DND-41 (cell line): ENCODE data around the gene CD80.

Experiments used
- ATAC-seq: fragments of 200-7000 bp; cut with Tn5 transposase; 3 replicates; pipeline ENCODE4 v1.9.1; 2021; ENCODE audit warnings: low read depth; ENCODE audit not compliant: insufficient read depth
- DNase-seq: peaks from one replicate; pipeline ENCODE4 v3.0.0-alpha.2; 2020
- H2AFZ ChIP-seq: 2 replicates; pipeline ENCODE4 v1.6.0; 2012; ENCODE audit warnings: low read depth, low read length
- H3K27ac ChIP-seq: 2 replicates; pipeline ENCODE4 v1.5.1; 2012; ENCODE audit warnings: low read length, inconsistent platforms
- H3K27me3 ChIP-seq: fragments of 200-600 bp; sonication (generic); 2 replicates; pipeline ENCODE4 v1.6.0; 2012; ENCODE audit warnings: low read length, mild to moderate bottlenecking, inconsistent platforms; ENCODE audit not compliant: insufficient read depth, poor library complexity
- H3K36me3 ChIP-seq: 2 replicates; pipeline ENCODE4 v1.5.1; 2012; ENCODE audit warnings: low read length, inconsistent platforms; ENCODE audit not compliant: insufficient read depth
- H3K4me1 ChIP-seq: 2 replicates; pipeline ENCODE4 v1.5.1; 2012; ENCODE audit warnings: mild to moderate bottlenecking, low read length; ENCODE audit not compliant: insufficient read depth
- H3K4me2 ChIP-seq: 2 replicates; pipeline ENCODE4 v1.6.0; 2012; ENCODE audit warnings: mild to moderate bottlenecking, moderate library complexity, low read length, inconsistent platforms; ENCODE audit not compliant: insufficient read depth
- H3K4me3 ChIP-seq, 2 experiments: fragments of 200-600 bp in 1 of 2; shearing (Covaris generic) in 1 of 2; 2 replicates each; pipeline ENCODE4 v1.5.1; 2012 to 2016; ENCODE audit warnings: inconsistent platforms in 2 of 2, low read length in 2 of 2, mild to moderate bottlenecking in 2 of 2, low read depth in 1 of 2, moderate library complexity in 1 of 2
- H3K79me2 ChIP-seq: 2 replicates; pipeline ENCODE4 v1.6.0; 2012; ENCODE audit warnings: low read length, inconsistent platforms; ENCODE audit not compliant: insufficient read depth
- H3K9ac ChIP-seq: 2 replicates; pipeline ENCODE4 v1.6.0; 2012; ENCODE audit warnings: low read depth, mild to moderate bottlenecking, inconsistent platforms, low read length, moderate library complexity
- H3K9me3 ChIP-seq: 2 replicates; pipeline ENCODE4 v1.5.1; 2012; ENCODE audit warnings: low read length, moderate library complexity, mild to moderate bottlenecking, inconsistent platforms; ENCODE audit not compliant: insufficient read depth, severe bottlenecking
- H4K20me1 ChIP-seq: 2 replicates; pipeline ENCODE4 v1.6.0; 2012; ENCODE audit warnings: low read length; ENCODE audit not compliant: insufficient read depth
- EZH2 ChIP-seq: IDR thresholded peaks from 3 replicates; pipeline ENCODE4 v1.6.1; 2012; ENCODE audit warnings: borderline replicate concordance, low read depth, mild to moderate bottlenecking, moderate library complexity, low read length, inconsistent platforms; ENCODE audit not compliant: severe bottlenecking
- TF ChIP-seq, protein P1 (sequence below): IDR thresholded peaks from 2 replicates; pipeline ENCODE4 v1.5.1; 2012; ENCODE audit warnings: borderline replicate concordance, low read length, moderate library complexity, mild to moderate bottlenecking; ENCODE audit not compliant: poor library complexity, severe bottlenecking; ENCODE audit errors: extremely low read depth

The CD80 gene

DNA sequence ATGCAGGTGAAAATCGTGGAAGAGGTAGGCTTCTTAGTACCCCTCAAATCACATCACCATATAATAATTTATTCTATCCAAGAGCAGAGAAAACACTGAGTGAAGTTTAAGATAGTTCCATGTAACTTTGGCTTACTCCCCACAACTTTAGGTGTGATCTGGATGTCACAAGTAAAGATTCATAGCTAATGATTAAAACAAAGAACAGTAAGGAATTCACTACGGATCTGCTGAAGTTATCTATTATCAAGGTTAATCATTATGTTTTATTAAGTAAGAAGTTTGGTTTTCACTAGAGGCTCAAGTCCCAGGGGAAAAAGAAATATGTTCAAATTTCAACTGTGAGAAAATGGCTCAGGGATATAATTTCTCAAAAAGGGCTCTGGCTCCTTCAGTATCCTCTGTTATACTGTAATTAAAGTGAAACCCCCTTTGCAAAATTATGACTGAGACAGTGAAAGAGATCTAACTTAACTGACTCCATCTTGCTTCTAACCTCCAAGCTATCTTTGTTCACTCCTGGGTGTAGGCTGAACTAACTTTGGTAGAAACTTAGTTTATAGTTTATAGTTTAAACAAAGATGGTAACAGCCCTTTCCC lies 17.1 kb downstream of the CD80 start:
- Histone ChIP-seq H3K4me1 (no peaks in the 10 kb centered on the region), H2AFZ (no peak overlapping the region), H3K27ac (no peak overlapping the region), H3K4me3 (no peak overlapping the region), H3K9me3 (no peaks in the 10 kb centered on the region), H3K79me2 (no peaks in the 10 kb centered on the region), H3K27me3 (no peaks in the 10 kb centered on the region), H3K36me3 (no peaks in the 10 kb centered on the region), H3K4me2 (no peak overlapping the region), H3K9ac (no peak overlapping the region), H4K20me1 (no peaks in the 10 kb centered on the region)
- ATAC-seq, result no peak
- no peak for TF ChIP-seq EZH2
- TF ChIP-seq, protein P1, sequence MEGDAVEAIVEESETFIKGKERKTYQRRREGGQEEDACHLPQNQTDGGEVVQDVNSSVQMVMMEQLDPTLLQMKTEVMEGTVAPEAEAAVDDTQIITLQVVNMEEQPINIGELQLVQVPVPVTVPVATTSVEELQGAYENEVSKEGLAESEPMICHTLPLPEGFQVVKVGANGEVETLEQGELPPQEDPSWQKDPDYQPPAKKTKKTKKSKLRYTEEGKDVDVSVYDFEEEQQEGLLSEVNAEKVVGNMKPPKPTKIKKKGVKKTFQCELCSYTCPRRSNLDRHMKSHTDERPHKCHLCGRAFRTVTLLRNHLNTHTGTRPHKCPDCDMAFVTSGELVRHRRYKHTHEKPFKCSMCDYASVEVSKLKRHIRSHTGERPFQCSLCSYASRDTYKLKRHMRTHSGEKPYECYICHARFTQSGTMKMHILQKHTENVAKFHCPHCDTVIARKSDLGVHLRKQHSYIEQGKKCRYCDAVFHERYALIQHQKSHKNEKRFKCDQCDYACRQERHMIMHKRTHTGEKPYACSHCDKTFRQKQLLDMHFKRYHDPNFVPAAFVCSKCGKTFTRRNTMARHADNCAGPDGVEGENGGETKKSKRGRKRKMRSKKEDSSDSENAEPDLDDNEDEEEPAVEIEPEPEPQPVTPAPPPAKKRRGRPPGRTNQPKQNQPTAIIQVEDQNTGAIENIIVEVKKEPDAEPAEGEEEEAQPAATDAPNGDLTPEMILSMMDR, result no peak
- no peak for DNase-seq

DNA sequence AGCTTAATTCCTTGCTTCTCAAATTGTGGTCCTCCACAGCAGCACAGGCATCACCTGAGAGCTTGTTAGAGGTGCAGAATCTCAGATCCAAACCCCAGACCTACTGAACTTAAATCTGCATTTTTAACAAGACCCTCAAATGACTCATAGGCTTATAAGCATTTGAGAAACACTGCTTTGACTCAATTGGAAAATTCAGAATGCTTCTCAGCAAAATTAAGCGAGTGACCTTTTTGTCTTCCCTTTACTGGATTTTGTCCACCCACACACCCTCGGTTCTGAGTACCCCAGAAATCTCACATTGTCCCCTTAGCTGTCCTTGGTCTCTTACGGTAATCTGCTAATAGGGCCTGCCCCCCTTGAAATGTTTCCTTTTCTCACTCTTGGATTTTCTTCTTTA lies 17.9 kb downstream of the CD80 start:
- Histone ChIP-seq H3K4me1 (no peaks in the 10 kb centered on the region), H3K27me3 (no peaks in the 10 kb centered on the region), H4K20me1 (no peaks in the 10 kb centered on the region), H3K9ac (no peak overlapping the region), H2AFZ (no peak overlapping the region), H3K27ac (no peak overlapping the region), H3K9me3 (no peaks in the 10 kb centered on the region), H3K4me3 (no peak overlapping the region), H3K36me3 (no peaks in the 10 kb centered on the region), H3K4me2 (no peak overlapping the region), H3K79me2 (no peaks in the 10 kb centered on the region)
- DNase-seq (no peak), ATAC-seq (no peak)
- TF ChIP-seq, protein P1, result no peak
- TF ChIP-seq EZH2, result no peak

DNA sequence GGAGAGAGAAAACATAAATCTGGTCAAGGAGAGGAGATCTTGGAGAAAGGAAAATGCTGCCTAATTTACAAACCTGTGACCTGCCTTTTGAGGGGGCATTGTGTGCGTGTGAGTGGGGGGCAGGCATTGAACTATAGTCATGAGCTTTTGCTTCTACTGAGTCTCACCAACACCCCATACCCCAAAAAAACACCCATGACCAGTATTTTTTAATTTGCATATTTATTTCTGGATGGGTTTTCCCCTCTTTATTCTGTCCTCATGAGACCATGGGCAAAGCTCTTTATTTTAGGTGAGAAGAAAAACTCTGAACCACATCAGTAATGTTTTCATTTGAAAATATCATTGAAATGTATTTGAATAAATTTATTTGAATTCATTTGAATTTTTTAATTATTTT lies 20.6 kb downstream of the CD80 start:
- no peaks in the 10 kb centered on the region for H3K79me2 ChIP-seq
- H3K27ac ChIP-seq, result no peak overlapping the region
- H3K36me3 ChIP-seq, result no peaks in the 10 kb centered on the region
- H3K9me3 ChIP-seq, result no peaks in the 10 kb centered on the region
- no peak overlapping the region for H3K4me3 ChIP-seq
- no peak overlapping the region for H2AFZ ChIP-seq
- TF ChIP-seq, protein P1, result no peak
- TF ChIP-seq EZH2, result no peak
- no peaks in the 10 kb centered on the region for H3K4me1 ChIP-seq
- DNase-seq (no peak), ATAC-seq (no peak)
- H4K20me1 ChIP-seq, result no peaks in the 10 kb centered on the region
- H3K4me2 ChIP-seq, result no peak overlapping the region
- no peak overlapping the region for H3K9ac ChIP-seq
- H3K27me3 ChIP-seq, result no peaks in the 10 kb centered on the region

DNA sequence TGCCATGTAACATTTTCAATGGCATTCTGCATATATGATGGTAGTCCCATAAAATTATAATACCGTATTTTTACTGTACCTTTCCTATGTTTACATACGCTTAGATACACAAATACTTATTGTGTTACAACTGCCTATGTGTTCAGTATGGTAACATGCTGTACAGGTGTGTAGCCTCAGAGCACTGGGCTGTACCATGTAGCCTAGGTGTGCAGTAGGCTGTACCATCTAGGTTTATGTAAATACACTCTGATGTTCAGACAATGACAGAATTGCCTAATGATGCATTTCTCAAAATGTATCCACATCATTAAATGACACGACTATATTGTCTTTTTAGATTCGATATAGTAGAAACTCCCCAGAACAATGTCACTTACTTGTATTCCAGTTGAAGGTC lies 22.7 kb downstream of the CD80 start:
- H2AFZ ChIP-seq, result no peak overlapping the region
- no peaks in the 10 kb centered on the region for H4K20me1 ChIP-seq
- no peak overlapping the region for H3K4me2 ChIP-seq
- no peak overlapping the region for H3K4me3 ChIP-seq
- no peaks in the 10 kb centered on the region for H3K36me3 ChIP-seq
- ATAC-seq (no peak), DNase-seq (no peak)
- H3K27me3 ChIP-seq, result no peaks in the 10 kb centered on the region
- H3K9ac ChIP-seq, result no peak overlapping the region
- no peaks in the 10 kb centered on the region for H3K79me2 ChIP-seq
- H3K27ac ChIP-seq, result no peak overlapping the region
- H3K4me1 ChIP-seq, result no peaks in the 10 kb centered on the region
- H3K9me3 ChIP-seq, result no peaks in the 10 kb centered on the region
- no peak for TF ChIP-seq EZH2
- TF ChIP-seq, protein P1, result no peak
